DOHH2 (cell line): ENCODE results near the gene DNASE1L2.

ENCODE experiments used
- H3F3A ChIP-seq: fragments of 200-600 bp; sonication (generic), shearing (Covaris generic); 2 replicates; pipeline ENCODE4 v1.6.0; 2016; ENCODE audit warnings: antibody characterized with exemption, mild to moderate bottlenecking; ENCODE audit not compliant: control insufficient read depth, insufficient read depth
- H3K27ac ChIP-seq: fragments of 200-600 bp; sonication (generic); 2 replicates; pipeline ENCODE4 v1.5.1; 2014; ENCODE audit warnings: low read depth, mild to moderate bottlenecking, low read length, moderate library complexity
- H3K27me3 ChIP-seq: fragments of 200-600 bp; sonication (generic); 2 replicates; pipeline ENCODE4 v1.6.1; 2014; ENCODE audit warnings: mild to moderate bottlenecking, low read length, mixed read lengths; ENCODE audit not compliant: control insufficient read depth
- H3K36me3 ChIP-seq: fragments of 200-600 bp; sonication (generic); 2 replicates; pipeline ENCODE4 v1.6.1; 2014; ENCODE audit warnings: mild to moderate bottlenecking, low read length, moderate library complexity, mixed read lengths; ENCODE audit not compliant: control insufficient read depth
- H3K4me1 ChIP-seq: fragments of 200-600 bp; sonication (generic); 2 replicates; pipeline ENCODE4 v1.6.1; 2014; ENCODE audit warnings: mild to moderate bottlenecking, low read length, mixed read lengths; ENCODE audit not compliant: control insufficient read depth
- H3K4me2 ChIP-seq: fragments of 200-600 bp; sonication (generic); 2 replicates; pipeline ENCODE4 v1.6.0; 2014; ENCODE audit warnings: mild to moderate bottlenecking, low read length, moderate library complexity
- H3K4me3 ChIP-seq: fragments of 200-600 bp; sonication (generic); 2 replicates; pipeline ENCODE4 v1.5.1; 2014; ENCODE audit warnings: mild to moderate bottlenecking, low read length, mixed read lengths
- H3K79me2 ChIP-seq: fragments of 200-600 bp; sonication (generic); 2 replicates; pipeline ENCODE4 v1.6.1; 2014; ENCODE audit warnings: mild to moderate bottlenecking, low read length, mixed read lengths; ENCODE audit not compliant: control insufficient read depth
- H3K9me2 ChIP-seq: fragments of 200-600 bp; sonication (generic); replicated peaks from 2 replicates; pipeline ENCODE4 v1.6.1; 2014; ENCODE audit warnings: mild to moderate bottlenecking, low read length, mixed read lengths; ENCODE audit not compliant: control insufficient read depth
- H3K9me3 ChIP-seq: fragments of 200-600 bp; sonication (generic); 2 replicates; pipeline ENCODE4 v1.6.1; 2014; ENCODE audit warnings: antibody characterized with exemption, low read length, mixed read lengths; ENCODE audit not compliant: control insufficient read depth, insufficient read depth
- H4K20me1 ChIP-seq: fragments of 200-600 bp; sonication (generic); 2 replicates; pipeline ENCODE4 v1.6.0; 2014; ENCODE audit warnings: low read depth, mild to moderate bottlenecking, antibody characterized with exemption, low read length, moderate library complexity; ENCODE audit not compliant: control insufficient read depth, insufficient read depth
- EZH2phosphoT487 ChIP-seq: fragments of 200-600 bp; sonication (generic); IDR thresholded peaks from 2 replicates; pipeline ENCODE4 v1.6.1; 2017; ENCODE audit warnings: borderline replicate concordance, mild to moderate bottlenecking, antibody characterized with exemption, low read length, moderate library complexity, mixed read lengths
- TF ChIP-seq, protein P1 (sequence below): fragments of 200-600 bp; sonication (generic); IDR thresholded peaks from one replicate; pipeline ENCODE4 v1.5.1; 2014; ENCODE audit warnings: antibody characterized with exemption, mild to moderate bottlenecking, low read depth, low read length; ENCODE audit not compliant: poor library complexity, severe bottlenecking

DNASE1L2 gene

GRCh38 chr16:2280461-2280860 lies 44.2 kb downstream of the DNASE1L2 start:
- Histone ChIP-seq H4K20me1 (no peaks in the 10 kb centered on the region), H3K4me3 (no peak overlapping the region), H3K4me2 (no peak overlapping the region), H3K9me2 (no peaks in the 10 kb centered on the region), H3K9me3 (no peaks in the 10 kb centered on the region), H3K27me3 (peaks cover 3% of the 10 kb centered on the region; the same call in 1 of the 2 replicates), H3K27ac (no peak overlapping the region), H3F3A (no peaks in the 10 kb centered on the region), H3K4me1 (no peaks in the 10 kb centered on the region), H3K79me2 (no peaks in the 10 kb centered on the region), H3K36me3 (no peaks in the 10 kb centered on the region)
- TF ChIP-seq, protein P1, sequence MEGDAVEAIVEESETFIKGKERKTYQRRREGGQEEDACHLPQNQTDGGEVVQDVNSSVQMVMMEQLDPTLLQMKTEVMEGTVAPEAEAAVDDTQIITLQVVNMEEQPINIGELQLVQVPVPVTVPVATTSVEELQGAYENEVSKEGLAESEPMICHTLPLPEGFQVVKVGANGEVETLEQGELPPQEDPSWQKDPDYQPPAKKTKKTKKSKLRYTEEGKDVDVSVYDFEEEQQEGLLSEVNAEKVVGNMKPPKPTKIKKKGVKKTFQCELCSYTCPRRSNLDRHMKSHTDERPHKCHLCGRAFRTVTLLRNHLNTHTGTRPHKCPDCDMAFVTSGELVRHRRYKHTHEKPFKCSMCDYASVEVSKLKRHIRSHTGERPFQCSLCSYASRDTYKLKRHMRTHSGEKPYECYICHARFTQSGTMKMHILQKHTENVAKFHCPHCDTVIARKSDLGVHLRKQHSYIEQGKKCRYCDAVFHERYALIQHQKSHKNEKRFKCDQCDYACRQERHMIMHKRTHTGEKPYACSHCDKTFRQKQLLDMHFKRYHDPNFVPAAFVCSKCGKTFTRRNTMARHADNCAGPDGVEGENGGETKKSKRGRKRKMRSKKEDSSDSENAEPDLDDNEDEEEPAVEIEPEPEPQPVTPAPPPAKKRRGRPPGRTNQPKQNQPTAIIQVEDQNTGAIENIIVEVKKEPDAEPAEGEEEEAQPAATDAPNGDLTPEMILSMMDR, result no peak
- TF ChIP-seq EZH2phosphoT487, result no peak

GRCh38 chr16:2280981-2281542 lies 44.8 kb downstream of the DNASE1L2 start:
- Histone ChIP-seq H3F3A (no peaks in the 10 kb centered on the region), H3K36me3 (no peaks in the 10 kb centered on the region), H3K4me1 (no peaks in the 10 kb centered on the region), H3K4me3 (no peak overlapping the region), H3K27ac (no peak overlapping the region), H4K20me1 (no peaks in the 10 kb centered on the region), H3K9me2 (no peaks in the 10 kb centered on the region), H3K79me2 (no peaks in the 10 kb centered on the region), H3K27me3 (peaks cover 3% of the 10 kb centered on the region; the same call in 1 of the 2 replicates), H3K4me2 (no peak overlapping the region), H3K9me3 (no peaks in the 10 kb centered on the region)
- TF ChIP-seq, protein P1, result no peak
- no peak for TF ChIP-seq EZH2phosphoT487

- no peaks in the 10 kb centered on the region for H3K9me2 ChIP-seq
- H3K36me3 ChIP-seq, result no peaks in the 10 kb centered on the region
- H3K79me2 ChIP-seq, result no peaks in the 10 kb centered on the region
- H3F3A ChIP-seq, result no peaks in the 10 kb centered on the region
- H3K4me1 ChIP-seq, result no peaks in the 10 kb centered on the region
- no peak overlapping the region for H3K4me2 ChIP-seq
- H3K27me3 ChIP-seq, result peaks cover 3% of the 10 kb centered on the region; the same call in 1 of the 2 replicates
- no peak overlapping the region for H3K27ac ChIP-seq
- TF ChIP-seq, protein P1, result no peak
- no peak for TF ChIP-seq EZH2phosphoT487
- H4K20me1 ChIP-seq, result no peaks in the 10 kb centered on the region
- no peak overlapping the region for H3K4me3 ChIP-seq
- no peaks in the 10 kb centered on the region for H3K9me3 ChIP-seq
These were observed 46.0 kb downstream of the DNASE1L2 start for GRCh38 chr16:2282262-2282661.
